Measurements from ENCODE around the gene PYGO2.
"Not testable (repeated sequence)": the region's sequence is repeated elsewhere in the genome, so short reads cannot be mapped to it uniquely, and the experiment has no call there.

PYGO2 gene

DNA sequence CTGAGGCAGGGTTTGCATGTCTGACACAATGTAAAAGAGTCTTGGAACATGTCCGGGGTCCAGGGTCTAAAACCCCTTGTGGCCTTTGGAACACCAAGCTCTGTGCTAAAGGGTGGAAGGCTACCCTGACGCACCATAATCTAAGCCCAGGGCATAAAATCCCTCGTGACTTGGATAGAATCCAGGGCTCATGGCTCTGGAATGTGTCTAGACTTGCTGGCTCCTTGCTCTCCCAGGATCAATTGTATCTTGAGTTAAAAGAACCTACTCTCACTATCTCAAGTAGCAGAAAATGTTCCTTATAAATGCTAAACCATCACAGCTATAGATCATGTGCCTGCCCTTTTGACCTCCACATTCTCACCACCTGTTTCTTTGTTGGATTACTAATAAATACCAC lies 53.5 kb downstream of the PYGO2 start:
- not testable (repeated sequence) for H3K9me3 Mint-ChIP-seq (ENCODE audit: low read depth); H3K27ac Mint-ChIP-seq; H3K4me3 Mint-ChIP-seq; H3K27me3 Mint-ChIP-seq; H3K4me1 Mint-ChIP-seq (ENCODE audit: low read depth); H3K36me3 Mint-ChIP-seq
